OCI-LY3 (cell line): Measurements from ENCODE around the gene COMMD1.
"Not testable (repeated sequence)": the region's sequence is repeated elsewhere in the genome, so short reads cannot be mapped to it uniquely, and the experiment has no call there.

ENCODE experiments used
- H2AFZ ChIP-seq: fragments of 200-600, 300-600 bp; shearing (Covaris generic); 2 replicates; pipeline ENCODE4 v1.6.0; 2014; ENCODE audit warnings: antibody characterized with exemption, low read depth, low read length
- H3K27ac ChIP-seq: fragments of 200-600, 300-600 bp; sonication (generic); 2 replicates; pipeline ENCODE4 v1.5.1; 2014; ENCODE audit warnings: mild to moderate bottlenecking, low read length, moderate library complexity, mixed read lengths
- H3K27me3 ChIP-seq: fragments of 200-600, 300-600 bp; sonication (generic); 2 replicates; pipeline ENCODE4 v1.6.1; 2014; ENCODE audit warnings: low read depth, low read length, mixed read lengths
- H3K36me3 ChIP-seq: fragments of 200-600, 300-600 bp; sonication (generic); replicated peaks from 2 replicates; pipeline ENCODE3; 2014; ENCODE audit warnings: low read depth, low read length, mixed read lengths
- H3K4me1 ChIP-seq: fragments of 300-600, 200-600 bp; sonication (generic); 2 replicates; pipeline ENCODE4 v1.6.1; 2014; ENCODE audit warnings: low read length, mixed read lengths
- H3K4me2 ChIP-seq: fragments of 200-600, 300-600 bp; sonication (generic); 2 replicates; pipeline ENCODE4 v1.6.1; 2014; ENCODE audit warnings: low read length, mixed read lengths
- H3K4me3 ChIP-seq: fragments of 300-600, 200-600 bp; sonication (generic); 2 replicates; pipeline ENCODE4 v1.5.1; 2014; ENCODE audit warnings: antibody characterized with exemption, mild to moderate bottlenecking, low read length, moderate library complexity
- H3K79me2 ChIP-seq: fragments of 300-600, 200-600 bp; shearing (Covaris generic); 2 replicates; pipeline ENCODE4 v1.6.1; 2014; ENCODE audit warnings: mild to moderate bottlenecking, low read length, mixed read lengths
- H3K9ac ChIP-seq: fragments of 300-600, 200-600 bp; shearing (Covaris generic); 2 replicates; pipeline ENCODE4 v1.6.0; 2014; ENCODE audit warnings: mild to moderate bottlenecking, low read length, moderate library complexity
- H3K9me3 ChIP-seq: fragments of 200-600, 300-600 bp; shearing (Covaris generic); 2 replicates; pipeline ENCODE4 v1.6.1; 2014; ENCODE audit warnings: low read length, mixed read lengths; ENCODE audit not compliant: insufficient read depth
- H4K20me1 ChIP-seq: fragments of 200-600, 300-600 bp; sonication (generic); 2 replicates; pipeline ENCODE4 v1.6.1; 2016; ENCODE audit warnings: low read length, mixed read lengths; ENCODE audit not compliant: insufficient read depth
- CTCF ChIP-seq: fragments of 200-600, 300-600 bp; sonication (generic); IDR thresholded peaks from 2 replicates; pipeline ENCODE4 v1.5.1; 2014; ENCODE audit warnings: antibody characterized with exemption, low read length, low read depth
- EZH2phosphoT487 ChIP-seq: fragments of 200-600 bp; shearing (Covaris generic); IDR thresholded peaks from 2 replicates; pipeline ENCODE4 v1.6.1; 2018; ENCODE audit warnings: antibody characterized with exemption, mixed run types, low read depth

COMMD1 gene

GRCh38 chr2:61950571-61951315 is 45.3 kb downstream of the COMMD1 start:
- no peak overlapping the region for H3K9ac ChIP-seq
- no peaks in the 10 kb centered on the region for H4K20me1 ChIP-seq
- no peak overlapping the region for H3K4me3 ChIP-seq
- H2AFZ ChIP-seq = no peak overlapping the region
- H3K79me2 ChIP-seq = no peaks in the 10 kb centered on the region
- H3K27ac ChIP-seq = no peak overlapping the region
- H3K9me3 ChIP-seq = peaks cover 4% of the 10 kb centered on the region; the same call in 1 of the 2 replicates
- H3K4me2 ChIP-seq = no peak overlapping the region
- H3K27me3 ChIP-seq = no peaks in the 10 kb centered on the region
- peaks cover 5% of the 10 kb centered on the region for H3K36me3 ChIP-seq
- H3K4me1 ChIP-seq = no peaks in the 10 kb centered on the region
- TF ChIP-seq CTCF = no peak
- no peak for TF ChIP-seq EZH2phosphoT487

DNA sequence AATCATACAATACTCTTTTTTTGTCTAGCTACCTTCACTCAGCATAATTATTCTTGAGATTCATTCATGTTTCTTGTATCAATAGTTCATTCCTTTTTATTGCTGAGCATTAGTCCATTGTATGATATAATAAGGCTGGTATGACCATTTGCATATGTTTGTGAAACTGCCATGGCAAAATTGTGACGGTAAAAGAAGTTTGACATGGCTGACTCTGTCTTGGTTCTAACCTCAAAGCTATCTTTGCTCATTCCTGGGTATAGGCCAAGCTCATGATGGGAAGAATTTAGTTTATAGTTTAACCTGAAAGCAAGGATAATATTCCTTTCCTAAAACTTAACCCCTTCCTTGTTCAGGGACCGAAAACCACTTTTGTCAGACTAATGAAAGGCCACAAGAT is 46.4 kb downstream of the COMMD1 start:
- TF ChIP-seq EZH2phosphoT487 (no peak), CTCF (no peak)
- H3K9me3 ChIP-seq = peaks cover 4% of the 10 kb centered on the region; the same call in 1 of the 2 replicates
- H3K9ac ChIP-seq = no peak overlapping the region
- H3K27ac ChIP-seq = no peak overlapping the region
- no peaks in the 10 kb centered on the region for H3K4me1 ChIP-seq
- H3K4me2 ChIP-seq = no peak overlapping the region
- no peaks in the 10 kb centered on the region for H3K79me2 ChIP-seq
- no peak overlapping the region for H2AFZ ChIP-seq
- no peaks in the 10 kb centered on the region for H3K27me3 ChIP-seq
- no peak overlapping the region for H3K4me3 ChIP-seq
- H4K20me1 ChIP-seq = no peaks in the 10 kb centered on the region
- peaks cover 5% of the 10 kb centered on the region for H3K36me3 ChIP-seq

- H3K9me3 ChIP-seq = peaks cover 4% of the 10 kb centered on the region; the same call in 1 of the 2 replicates
- H3K36me3 ChIP-seq = peaks cover 5% of the 10 kb centered on the region
- H3K27ac ChIP-seq = no peak overlapping the region
- H3K4me1 ChIP-seq = no peaks in the 10 kb centered on the region
- no peak for TF ChIP-seq EZH2phosphoT487
- TF ChIP-seq CTCF = no peak
- H3K27me3 ChIP-seq = no peaks in the 10 kb centered on the region
- no peaks in the 10 kb centered on the region for H4K20me1 ChIP-seq
- no peak overlapping the region for H3K9ac ChIP-seq
- H2AFZ ChIP-seq = no peak overlapping the region
- no peak overlapping the region for H3K4me2 ChIP-seq
- no peaks in the 10 kb centered on the region for H3K79me2 ChIP-seq
- H3K4me3 ChIP-seq = no peak overlapping the region
These were observed 46.8 kb downstream of the COMMD1 start for GRCh38 chr2:61952288-61952687.

DNA sequence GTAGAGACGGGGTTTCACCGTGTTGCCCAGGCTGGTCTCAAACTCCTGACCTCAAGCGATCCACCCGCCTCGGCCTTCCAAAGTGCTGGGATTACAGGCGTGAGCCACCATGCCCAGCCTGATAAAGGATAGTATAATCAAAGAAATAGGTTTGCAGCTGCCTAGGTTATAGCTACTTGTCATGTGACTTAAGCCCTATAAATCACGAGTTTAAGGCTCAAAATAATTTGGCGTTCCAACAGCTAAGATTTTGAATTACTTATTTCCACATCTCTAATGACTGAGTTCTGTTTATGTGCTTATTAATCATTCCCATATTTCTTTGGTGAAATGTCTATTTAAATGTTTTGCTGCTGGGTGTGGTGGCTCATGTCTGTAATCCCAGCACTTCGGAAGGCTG is 49.4 kb downstream of the COMMD1 start:
- not testable (repeated sequence) for H3K36me3 ChIP-seq, H3K79me2 ChIP-seq, H4K20me1 ChIP-seq, H3K27me3 ChIP-seq, H2AFZ ChIP-seq, H3K4me2 ChIP-seq, H3K4me3 ChIP-seq, H3K27ac ChIP-seq, H3K9me3 ChIP-seq, H3K4me1 ChIP-seq, H3K9ac ChIP-seq
